Gastrocnemius medialis (tissue), 4 donors: ENCODE measurements around the gene ODF2.

Experiments
- POLR2A ChIP-seq, 2 donors: fragments of 450-650 bp; IDR thresholded peaks; one replicate each; pipeline ENCODE4 v1.6.1; 2017; ENCODE audit warnings: antibody characterized with exemption in 2 of 2, mild to moderate bottlenecking in 2 of 2, moderate library complexity in 2 of 2
- TF ChIP-seq, protein P1 (sequence below), 5 experiments: fragments of 450-650 bp in 3 of 5; fragments of 200-600 bp in 2 of 5; sonication (generic) in 2 of 5; IDR thresholded peaks in 4 of 5; conservative IDR thresholded peaks in 1 of 5; 1 replicate in 4 of 5; 2 replicates in 1 of 5; pipeline ENCODE4 v1.5.1; 2016 to 2019; ENCODE audit warnings: antibody characterized with exemption in 5 of 5, mild to moderate bottlenecking in 3 of 5, moderate library complexity in 3 of 5

DNA sequence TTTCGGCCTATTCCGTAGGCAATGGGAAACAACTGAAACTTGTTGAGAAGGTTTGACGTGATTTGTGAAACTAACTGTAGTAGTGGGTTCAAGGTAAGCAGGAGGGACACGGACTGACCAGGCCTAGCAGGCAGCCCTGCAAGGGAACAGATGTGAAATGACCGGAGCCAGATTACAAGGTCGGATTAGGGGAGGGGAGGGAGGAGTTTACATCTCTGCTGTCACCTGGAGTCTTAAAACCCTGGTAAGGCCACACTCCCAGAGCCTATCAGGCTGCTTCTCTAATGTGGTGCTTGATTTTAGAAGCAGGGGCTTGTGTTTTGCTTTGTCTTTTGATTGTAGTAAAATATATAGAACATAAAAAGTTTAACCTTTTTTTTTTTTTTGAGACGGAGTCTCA, 93.1 kb downstream of the ODF2 start:
- TF ChIP-seq POLR2A (IDR thresholded peaks at IDR 0.05): no peak
- TF ChIP-seq, protein P1, sequence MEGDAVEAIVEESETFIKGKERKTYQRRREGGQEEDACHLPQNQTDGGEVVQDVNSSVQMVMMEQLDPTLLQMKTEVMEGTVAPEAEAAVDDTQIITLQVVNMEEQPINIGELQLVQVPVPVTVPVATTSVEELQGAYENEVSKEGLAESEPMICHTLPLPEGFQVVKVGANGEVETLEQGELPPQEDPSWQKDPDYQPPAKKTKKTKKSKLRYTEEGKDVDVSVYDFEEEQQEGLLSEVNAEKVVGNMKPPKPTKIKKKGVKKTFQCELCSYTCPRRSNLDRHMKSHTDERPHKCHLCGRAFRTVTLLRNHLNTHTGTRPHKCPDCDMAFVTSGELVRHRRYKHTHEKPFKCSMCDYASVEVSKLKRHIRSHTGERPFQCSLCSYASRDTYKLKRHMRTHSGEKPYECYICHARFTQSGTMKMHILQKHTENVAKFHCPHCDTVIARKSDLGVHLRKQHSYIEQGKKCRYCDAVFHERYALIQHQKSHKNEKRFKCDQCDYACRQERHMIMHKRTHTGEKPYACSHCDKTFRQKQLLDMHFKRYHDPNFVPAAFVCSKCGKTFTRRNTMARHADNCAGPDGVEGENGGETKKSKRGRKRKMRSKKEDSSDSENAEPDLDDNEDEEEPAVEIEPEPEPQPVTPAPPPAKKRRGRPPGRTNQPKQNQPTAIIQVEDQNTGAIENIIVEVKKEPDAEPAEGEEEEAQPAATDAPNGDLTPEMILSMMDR (IDR thresholded peaks at IDR 0.05 in 4 of 5, conservative IDR thresholded peaks at IDR 0.05 in 1 of 5): no peak
